Neural cell (in vitro differentiated cells): ENCODE data around the gene WDR82. TPM values are rescaled to one million over a fixed set of nuclear protein-coding genes. Genes with fewer than 3 reads are reported as not detected.

Source experiments
- H2AFZ ChIP-seq: fragments of 200-600, 300-800 bp; sonication (generic), shearing (Covaris generic); 2 replicates; pipeline ENCODE4 v1.6.0; 2014; ENCODE audit warnings: low read depth, mild to moderate bottlenecking, antibody characterized with exemption, low read length, moderate library complexity
- H3F3A ChIP-seq: fragments of 200-600 bp; shearing (Covaris generic); 2 replicates; pipeline ENCODE4 v1.6.1; 2016; ENCODE audit warnings: mild to moderate bottlenecking, moderate library complexity, mixed read lengths, antibody characterized with exemption, low read length; ENCODE audit not compliant: insufficient read depth, poor library complexity, severe bottlenecking
- H3K27ac ChIP-seq: fragments of 200-600, 300-800 bp; sonication (generic), shearing (Covaris generic); 2 replicates; pipeline ENCODE4 v1.5.1; 2014; ENCODE audit warnings: mild to moderate bottlenecking, low read length, moderate library complexity
- H3K27me3 ChIP-seq: fragments of 300-800, 200-600 bp; sonication (generic), shearing (Covaris generic); 2 replicates; pipeline ENCODE4 v1.6.0; 2014; ENCODE audit warnings: mild to moderate bottlenecking, low read depth, low read length, moderate library complexity; ENCODE audit not compliant: insufficient read depth
- H3K36me3 ChIP-seq: fragments of 300-800, 200-600 bp; sonication (generic), shearing (Covaris generic); 2 replicates; pipeline ENCODE4 v1.5.1; 2014; ENCODE audit warnings: mild to moderate bottlenecking, antibody characterized with exemption, low read length, moderate library complexity; ENCODE audit not compliant: insufficient read depth
- H3K4me2 ChIP-seq: fragments of 300-800, 200-600 bp; sonication (generic), shearing (Covaris generic); 2 replicates; pipeline ENCODE4 v1.6.0; 2014; ENCODE audit warnings: mild to moderate bottlenecking, low read length
- H3K4me3 ChIP-seq: fragments of 300-800, 200-600 bp; sonication (generic), shearing (Covaris generic); 2 replicates; pipeline ENCODE4 v1.5.1; 2014; ENCODE audit warnings: mild to moderate bottlenecking, low read length, moderate library complexity
- H3K79me2 ChIP-seq: fragments of 200-600 bp; shearing (Covaris generic); replicated peaks from 2 replicates; pipeline ENCODE4 v1.6.0; 2014; ENCODE audit warnings: mild to moderate bottlenecking, low read length, moderate library complexity; ENCODE audit not compliant: insufficient read depth
- H3K9ac ChIP-seq: fragments of 300-800, 200-600 bp; sonication (generic), shearing (Covaris generic); 2 replicates; pipeline ENCODE4 v1.6.1; 2016; ENCODE audit warnings: mild to moderate bottlenecking, low read length, mixed read lengths
- H3K9me2 ChIP-seq: fragments of 200-600 bp; shearing (Covaris generic); 2 replicates; pipeline ENCODE4 v1.6.1; 2016; ENCODE audit warnings: mild to moderate bottlenecking, low read length, mixed read lengths; ENCODE audit not compliant: insufficient read depth
- H3K9me3 ChIP-seq: fragments of 200-600, 300-800 bp; sonication (generic), shearing (Covaris generic); 2 replicates; pipeline ENCODE4 v1.6.1; 2016; ENCODE audit warnings: mild to moderate bottlenecking, mixed run types, low read length, moderate library complexity, mixed read lengths
- H4K20me1 ChIP-seq: fragments of 200-600 bp; shearing (Covaris generic); 2 replicates; pipeline ENCODE4 v1.6.1; 2016; ENCODE audit warnings: mild to moderate bottlenecking, mixed run types; ENCODE audit not compliant: insufficient read depth
- CTCF ChIP-seq: fragments of 450-650 bp; IDR thresholded peaks from 2 replicates; pipeline ENCODE4 v1.5.1; 2014; ENCODE audit warnings: antibody characterized with exemption, mild to moderate bottlenecking, moderate library complexity; ENCODE audit not compliant: poor library complexity, severe bottlenecking
- EP300 ChIP-seq: fragments of 450-650 bp; conservative IDR thresholded peaks from 2 replicates; pipeline ENCODE4 v1.6.1; 2014; ENCODE audit warnings: antibody characterized with exemption, mild to moderate bottlenecking, moderate library complexity; ENCODE audit not compliant: poor library complexity, severe bottlenecking
- EZH2 ChIP-seq: fragments of 200-600, 300-800 bp; shearing (Covaris generic), sonication (generic); IDR thresholded peaks from 2 replicates; pipeline ENCODE4 v1.6.1; 2014; ENCODE audit warnings: antibody characterized with exemption, low read length, borderline replicate concordance, mild to moderate bottlenecking; ENCODE audit not compliant: insufficient read depth, poor library complexity, severe bottlenecking
- MXI1 ChIP-seq: fragments of 450-650 bp; conservative IDR thresholded peaks from 2 replicates; pipeline ENCODE4 v1.6.1; 2014; ENCODE audit warnings: antibody characterized with exemption, mild to moderate bottlenecking; ENCODE audit not compliant: poor library complexity, severe bottlenecking
- POLR2AphosphoS5 ChIP-seq: IDR thresholded peaks from 2 replicates; pipeline ENCODE4 v1.6.1; 2012
- RAD21 ChIP-seq: fragments of 450-650 bp; conservative IDR thresholded peaks from 2 replicates; pipeline ENCODE4 v1.6.1; 2014; ENCODE audit warnings: antibody characterized with exemption, mild to moderate bottlenecking, moderate library complexity
- REST ChIP-seq: IDR thresholded peaks from 2 replicates; pipeline ENCODE4 v1.6.1; 2012; ENCODE audit warnings: borderline replicate concordance
- SMC3 ChIP-seq: fragments of 450-650 bp; conservative IDR thresholded peaks from 2 replicates; pipeline ENCODE4 v1.6.1; 2014; ENCODE audit warnings: antibody characterized with exemption, mild to moderate bottlenecking, moderate library complexity; ENCODE audit not compliant: poor library complexity
- TAF1 ChIP-seq: IDR thresholded peaks from 2 replicates; pipeline ENCODE4 v1.6.1; 2012; ENCODE audit warnings: low read depth
- polyA plus RNA-seq: library from polyadenylated mRNA; depleted of rRNA; stranded (reverse); fragments of >200 nt; gene quantifications from 2 replicates; pipeline ENCODE4 v1.2.3, GENCODE V29; 2014

WDR82 gene
- polyA plus RNA-seq, 1 donor from 2014 or later, result 163 TPM

GRCh38 chr3:52211268-52211891 is 67.1 kb downstream of the WDR82 start:
- Histone ChIP-seq H3K36me3 (peaks cover 3% of the 10 kb centered on the region), H4K20me1 (no peaks in the 10 kb centered on the region), H3F3A (no peaks in the 10 kb centered on the region), H3K27ac (no peak overlapping the region), H3K79me2 (no peaks in the 10 kb centered on the region), H3K4me2 (no peak overlapping the region), H3K9ac (no peak overlapping the region), H3K9me3 (no peaks in the 10 kb centered on the region), H3K4me3 (no peak overlapping the region), H2AFZ (no peak overlapping the region), H3K27me3 (no peaks in the 10 kb centered on the region), H3K9me2 (no peaks in the 10 kb centered on the region)
- no peak for TF ChIP-seq MXI1
- no peak for TF ChIP-seq REST
- no peak for TF ChIP-seq SMC3
- no peak for TF ChIP-seq TAF1
- no peak for TF ChIP-seq EP300
- no peak for TF ChIP-seq RAD21
- TF ChIP-seq POLR2AphosphoS5, result no peak
- no peak for TF ChIP-seq CTCF
- TF ChIP-seq EZH2, result no peak

DNA sequence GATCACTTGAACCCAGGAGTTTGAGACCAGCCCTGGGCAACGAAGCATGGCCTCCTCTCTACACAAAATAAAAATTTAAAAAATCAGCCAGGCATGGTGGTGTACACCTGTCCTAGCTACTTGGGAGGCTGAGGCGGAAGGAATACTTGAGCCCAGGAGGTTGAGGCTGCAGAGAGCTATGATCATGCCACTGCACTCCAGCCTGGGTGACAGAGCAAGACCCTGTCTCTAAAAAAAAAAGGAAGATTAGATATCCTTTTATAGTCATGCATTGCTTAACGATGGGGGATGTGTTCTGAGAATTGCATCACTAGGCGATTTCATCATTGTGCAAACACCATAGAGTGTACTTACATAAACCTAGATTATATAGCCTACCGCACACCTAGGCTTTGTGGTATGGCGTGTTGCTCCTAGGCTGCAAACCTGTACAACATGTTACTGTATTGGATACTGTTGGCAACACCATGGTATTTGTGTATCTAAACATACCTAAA is 67.9 kb downstream of the WDR82 start:
- H3K27me3 ChIP-seq, result no peaks in the 10 kb centered on the region
- H4K20me1 ChIP-seq, result no peaks in the 10 kb centered on the region
- no peaks in the 10 kb centered on the region for H3F3A ChIP-seq
- H2AFZ ChIP-seq, result no peak overlapping the region
- no peak overlapping the region for H3K4me3 ChIP-seq
- TF ChIP-seq EZH2 (no peak), MXI1 (no peak), EP300 (no peak), POLR2AphosphoS5 (no peak), CTCF (no peak), TAF1 (no peak), RAD21 (no peak), REST (no peak), SMC3 (no peak)
- no peaks in the 10 kb centered on the region for H3K79me2 ChIP-seq
- no peaks in the 10 kb centered on the region for H3K9me2 ChIP-seq
- H3K9ac ChIP-seq, result no peak overlapping the region
- no peak overlapping the region for H3K27ac ChIP-seq
- no peaks in the 10 kb centered on the region for H3K9me3 ChIP-seq
- no peak overlapping the region for H3K4me2 ChIP-seq
- peaks cover 3% of the 10 kb centered on the region for H3K36me3 ChIP-seq
